ENCODE results near the gene BMPR1A.

GRCh38 chr10:86725980-86726676 is 30.3 kb upstream of the BMPR1A start:
- TF ChIP-seq POLR2A (IDR thresholded peaks at IDR 0.05): no peak
- no peak for TF ChIP-seq CTCF (IDR thresholded peaks at IDR 0.05)
- TF ChIP-seq POLR2AphosphoS5 (IDR thresholded peaks at IDR 0.05): no peak
- TF ChIP-seq EP300 (IDR thresholded peaks at IDR 0.05): no peak
